Kidney epithelial cell (primary cell): ENCODE data around the gene SLC13A3. TPM values are rescaled to one million over a fixed set of nuclear protein-coding genes. Genes with fewer than 3 reads are reported as not detected.

ENCODE experiments used
- DNase-seq: peaks from one replicate; pipeline ENCODE4 v3.0.0-alpha.2; 2010; ENCODE audit warnings: low read depth
- H3K27me3 ChIP-seq: 2 replicates; pipeline ENCODE4 v1.6.0; 2011; ENCODE audit warnings: low read length; ENCODE audit not compliant: control insufficient read depth, insufficient read depth
- H3K36me3 ChIP-seq: 2 replicates; pipeline ENCODE4 v1.5.1; 2011; ENCODE audit warnings: low read length; ENCODE audit not compliant: control insufficient read depth, insufficient read depth
- H3K4me3 ChIP-seq: 2 replicates; pipeline ENCODE4 v1.5.1; 2011; ENCODE audit warnings: low read depth, mild to moderate bottlenecking, control low read depth, low read length
- CTCF ChIP-seq: IDR thresholded peaks from 2 replicates; pipeline ENCODE4 v1.5.1; 2011; ENCODE audit warnings: mild to moderate bottlenecking, moderate library complexity, low read length, control low read depth, inconsistent platforms; ENCODE audit not compliant: insufficient read depth, poor library complexity, severe bottlenecking
- total RNA-seq: library from RNA; depleted of rRNA; stranded (reverse); fragments of >200 nt; gene quantifications from 2 replicates; pipeline ENCODE4 v1.2.3, GENCODE V29; 2015

The SLC13A3 gene
- total RNA-seq, 1 donor from 2014 or later, result 3.4 TPM

GRCh38 chr20:46674253-46675083, 23.2 kb upstream of the SLC13A3 start:
- Histone ChIP-seq H3K27me3 (no peaks in the 10 kb centered on the region), H3K4me3 (no peak overlapping the region), H3K36me3 (no peaks in the 10 kb centered on the region)
- TF ChIP-seq CTCF, result no peak
- DNase-seq, result no peak

- Histone ChIP-seq H3K27me3 (no peaks in the 10 kb centered on the region), H3K4me3 (no peak overlapping the region), H3K36me3 (no peaks in the 10 kb centered on the region)
- no peak for TF ChIP-seq CTCF
- no peak for DNase-seq
Measured at GRCh38 chr20:46673394-46674252, 22.4 kb upstream of the SLC13A3 start.

GRCh38 chr20:46672543-46673148, 21.4 kb upstream of the SLC13A3 start:
- Histone ChIP-seq H3K36me3 (no peaks in the 10 kb centered on the region), H3K4me3 (no peak overlapping the region), H3K27me3 (no peaks in the 10 kb centered on the region)
- DNase-seq, result no peak
- TF ChIP-seq CTCF, result no peak

- H3K4me3 ChIP-seq, result no peak overlapping the region
- TF ChIP-seq CTCF, result no peak
- H3K27me3 ChIP-seq, result no peaks in the 10 kb centered on the region
- DNase-seq, result no peak
- H3K36me3 ChIP-seq, result no peaks in the 10 kb centered on the region
Measured at GRCh38 chr20:46671866-46672542, 20.7 kb upstream of the SLC13A3 start.

- no peak overlapping the region for H3K4me3 ChIP-seq
- no peaks in the 10 kb centered on the region for H3K36me3 ChIP-seq
- no peak for DNase-seq
- no peak for TF ChIP-seq CTCF
- no peaks in the 10 kb centered on the region for H3K27me3 ChIP-seq
Measured at GRCh38 chr20:46670585-46671584, 19.6 kb upstream of the SLC13A3 start.
